Astrocyte of the cerebellum (primary cell): Measurements from ENCODE around the gene NAA80.
A peak's percentile ranks its signal among the peaks of the same experiment; 100 is the strongest.

Experiments
- DNase-seq: peaks from one replicate; pipeline ENCODE4 v3.0.0-alpha.2; 2011; ENCODE audit warnings: low read depth
- H3K4me3 ChIP-seq: 2 replicates; pipeline ENCODE4 v1.5.1; 2011; ENCODE audit warnings: mild to moderate bottlenecking, low read depth, low read length, moderate library complexity
- CTCF ChIP-seq: IDR thresholded peaks from 2 replicates; pipeline ENCODE4 v1.5.1; 2012; ENCODE audit warnings: low read length, low read depth, moderate library complexity, mild to moderate bottlenecking; ENCODE audit errors: missing control alignments
- in situ Hi-C: cut with HindIII; loops from 2 replicates; pipeline ENCODE4 v1.10.0; 2017; ENCODE audit warnings: low sequenced_read_pairs

NAA80 gene

GRCh38 chr3:50338965-50339364 is 39.8 kb upstream of the NAA80 start:
- no peak overlapping the region for H3K4me3 ChIP-seq
- DNase-seq = no peak
- in situ Hi-C loops = no loop called here
- no peak for TF ChIP-seq CTCF

- no peak for TF ChIP-seq CTCF
- in situ Hi-C loops = no loop called here
Observed at GRCh38 chr3:50337175-50337861, 38.1 kb upstream of the NAA80 start.

GRCh38 chr3:50336452-50337174 is 37.4 kb upstream of the NAA80 start:
- in situ Hi-C loops = no loop called here

More at GRCh38 chr3:50337175-50337861, 38.1 kb upstream of the NAA80 start:
- peak overlapping the region; percentile 74 for H3K4me3 ChIP-seq
- peak; percentile 98 for DNase-seq

GRCh38 chr3:50334339-50335075 is 35.3 kb upstream of the NAA80 start:
- H3K4me3 ChIP-seq = no peak overlapping the region
- in situ Hi-C loops = loop anchor here (5.0 kb wide), 1 partner anchor 203 kb away; no protein-coding TSS in a partner anchor
- no peak for TF ChIP-seq CTCF

More at GRCh38 chr3:50336452-50337174, 37.4 kb upstream of the NAA80 start:
- no peak for TF ChIP-seq CTCF
- no peak for DNase-seq
- peak overlapping the region; percentile 74 for H3K4me3 ChIP-seq

GRCh38 chr3:50333744-50334328 is 34.6 kb upstream of the NAA80 start:
- TF ChIP-seq CTCF = no peak
- in situ Hi-C loops = loop anchor here (5.0 kb wide), 1 partner anchor 203 kb away; no protein-coding TSS in a partner anchor
- no peak overlapping the region for H3K4me3 ChIP-seq
- DNase-seq = no peak

More at GRCh38 chr3:50334339-50335075, 35.3 kb upstream of the NAA80 start:
- no peak for DNase-seq

- no peak overlapping the region for H3K4me3 ChIP-seq
- no peak for DNase-seq
- in situ Hi-C loops = loop anchor here (5.0 kb wide), 1 partner anchor 206 kb away; no protein-coding TSS in a partner anchor
- no peak for TF ChIP-seq CTCF
Observed at GRCh38 chr3:50331364-50331907, 32.2 kb upstream of the NAA80 start.
